ENCODE data around the gene SCFD2. TPM values are rescaled to one million over a fixed set of nuclear protein-coding genes. Genes with fewer than 3 reads are reported as not detected.

SCFD2 gene
- total RNA-seq, 1 experiment from 2014 or later = 12.4 TPM

- TF ChIP-seq ARID4B (CRISPR knock-in tag; IDR thresholded peaks at IDR 0.05; ENCODE audit: borderline replicate concordance) = no peak
- TF ChIP-seq ELF4 (CRISPR knock-in tag; IDR thresholded peaks at IDR 0.05; ENCODE audit: low read depth) = no peak
- TF ChIP-seq NFE2L1 (CRISPR knock-in tag; IDR thresholded peaks at IDR 0.05) = no peak
- no peak for TF ChIP-seq ZNF121 (CRISPR knock-in tag; IDR thresholded peaks at IDR 0.05)
- TF ChIP-seq, protein P1, sequence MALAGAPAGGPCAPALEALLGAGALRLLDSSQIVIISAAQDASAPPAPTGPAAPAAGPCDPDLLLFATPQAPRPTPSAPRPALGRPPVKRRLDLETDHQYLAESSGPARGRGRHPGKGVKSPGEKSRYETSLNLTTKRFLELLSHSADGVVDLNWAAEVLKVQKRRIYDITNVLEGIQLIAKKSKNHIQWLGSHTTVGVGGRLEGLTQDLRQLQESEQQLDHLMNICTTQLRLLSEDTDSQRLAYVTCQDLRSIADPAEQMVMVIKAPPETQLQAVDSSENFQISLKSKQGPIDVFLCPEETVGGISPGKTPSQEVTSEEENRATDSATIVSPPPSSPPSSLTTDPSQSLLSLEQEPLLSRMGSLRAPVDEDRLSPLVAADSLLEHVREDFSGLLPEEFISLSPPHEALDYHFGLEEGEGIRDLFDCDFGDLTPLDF (CRISPR knock-in tag; IDR thresholded peaks at IDR 0.05) = no peak
- TF ChIP-seq SOX15 (CRISPR knock-in tag; IDR thresholded peaks at IDR 0.05) = no peak
- no peak for TF ChIP-seq ZSCAN18 (CRISPR knock-in tag; IDR thresholded peaks at IDR 0.05)
- TF ChIP-seq GRHL2 (CRISPR knock-in tag; IDR thresholded peaks at IDR 0.05; ENCODE audit: insufficient replicate concordance, severe bottlenecking) = no peak
- TF ChIP-seq TEAD4 (CRISPR knock-in tag; IDR thresholded peaks at IDR 0.05) = no peak
These were observed 367.4 kb downstream of the SCFD2 start (continued) for GRCh38 chr4:52998413-52998812.

DNA sequence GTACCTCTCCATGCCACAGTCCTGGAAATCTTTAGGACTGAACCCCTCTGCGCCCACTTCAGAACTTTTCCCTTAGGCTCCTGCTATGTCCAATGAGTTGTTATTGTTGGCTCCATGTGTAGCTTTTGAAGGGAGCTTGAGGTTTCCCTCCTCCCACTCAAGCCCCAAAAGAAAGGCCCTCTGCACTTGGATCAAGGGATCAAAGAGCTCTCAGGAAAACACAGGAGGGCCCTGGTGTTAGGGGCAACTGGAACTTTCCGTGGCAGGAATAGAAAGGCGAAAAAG lies 368.8 kb downstream of the SCFD2 start:
- ChIA-PET CTCF (interaction anchor here (1.0 to 1.4 kb wide), 2 partner anchors 11 to 1237 kb away, joined by 7 to 8 read pairs; no protein-coding TSS in a partner anchor), POLR2A (no interaction called here)
- peaks cover 8% of the 10 kb centered on the region for H3K36me3 Mint-ChIP-seq
- DNase-seq (ENCODE audit: low spot score) = no peak
- no peak overlapping the region for H3K4me3 Mint-ChIP-seq
- H3K27ac Mint-ChIP-seq = no peak overlapping the region
- peaks cover 13% of the 10 kb centered on the region for H3K9me3 Mint-ChIP-seq
- no peaks in the 10 kb centered on the region for H3K27me3 Mint-ChIP-seq (ENCODE audit: low read depth)
- ATAC-seq = no peak
- TF ChIP-seq GTF2I (CRISPR knock-in tag; conservative IDR thresholded peaks at IDR 0.05) (no peak), ZNF671 (CRISPR knock-in tag; IDR thresholded peaks at IDR 0.05) (no peak), NR3C1 (CRISPR knock-in tag; conservative IDR thresholded peaks at IDR 0.05; ENCODE audit: low read depth) (no peak), ZNF232 (CRISPR knock-in tag; IDR thresholded peaks at IDR 0.05) (no peak)
- H3K4me1 Mint-ChIP-seq = no peaks in the 10 kb centered on the region

DNA sequence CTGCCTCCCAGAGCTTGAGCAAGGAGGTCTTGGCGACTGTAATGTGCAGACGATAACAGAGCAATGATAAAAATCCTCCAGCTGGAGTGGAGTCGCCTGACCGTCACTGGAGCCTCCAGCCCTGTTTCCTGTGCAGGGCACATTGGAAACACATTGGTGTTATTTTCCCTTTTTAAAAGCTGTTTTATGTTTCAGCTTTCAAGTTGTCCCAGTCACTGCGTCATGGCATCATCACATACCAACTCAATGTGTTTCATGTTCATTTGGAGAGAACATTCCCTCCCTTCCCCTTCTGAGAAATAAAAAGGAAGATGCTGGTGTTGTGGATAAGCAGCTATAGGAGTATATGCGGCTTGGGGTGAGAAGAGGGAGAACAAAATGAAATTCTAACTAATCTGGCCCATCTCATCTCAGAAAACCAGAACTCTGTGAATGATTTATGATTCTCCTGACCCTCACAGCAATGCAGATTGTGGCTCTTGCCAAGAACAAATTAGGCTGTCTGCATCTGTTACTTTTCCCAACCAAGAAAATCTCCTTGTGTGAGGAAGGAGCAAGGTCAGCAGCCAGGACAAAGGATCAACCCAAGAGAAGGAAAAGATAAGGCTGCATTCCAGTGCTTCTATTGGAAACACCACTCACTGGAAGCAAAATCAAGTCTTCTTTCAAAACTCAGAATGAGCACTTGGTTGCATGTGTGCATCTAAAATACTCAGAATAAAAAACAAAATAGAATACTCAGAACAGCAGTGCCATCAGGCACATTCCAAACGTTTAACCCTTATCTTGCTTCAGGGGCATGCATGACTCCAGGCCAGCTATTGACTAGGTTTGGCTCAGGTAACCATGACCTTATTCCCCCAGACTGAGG lies 369.4 kb downstream of the SCFD2 start:
- Mint-ChIP-seq H3K27ac (no peak overlapping the region), H3K4me1 (no peaks in the 10 kb centered on the region)
- TF ChIP-seq, protein P2, sequence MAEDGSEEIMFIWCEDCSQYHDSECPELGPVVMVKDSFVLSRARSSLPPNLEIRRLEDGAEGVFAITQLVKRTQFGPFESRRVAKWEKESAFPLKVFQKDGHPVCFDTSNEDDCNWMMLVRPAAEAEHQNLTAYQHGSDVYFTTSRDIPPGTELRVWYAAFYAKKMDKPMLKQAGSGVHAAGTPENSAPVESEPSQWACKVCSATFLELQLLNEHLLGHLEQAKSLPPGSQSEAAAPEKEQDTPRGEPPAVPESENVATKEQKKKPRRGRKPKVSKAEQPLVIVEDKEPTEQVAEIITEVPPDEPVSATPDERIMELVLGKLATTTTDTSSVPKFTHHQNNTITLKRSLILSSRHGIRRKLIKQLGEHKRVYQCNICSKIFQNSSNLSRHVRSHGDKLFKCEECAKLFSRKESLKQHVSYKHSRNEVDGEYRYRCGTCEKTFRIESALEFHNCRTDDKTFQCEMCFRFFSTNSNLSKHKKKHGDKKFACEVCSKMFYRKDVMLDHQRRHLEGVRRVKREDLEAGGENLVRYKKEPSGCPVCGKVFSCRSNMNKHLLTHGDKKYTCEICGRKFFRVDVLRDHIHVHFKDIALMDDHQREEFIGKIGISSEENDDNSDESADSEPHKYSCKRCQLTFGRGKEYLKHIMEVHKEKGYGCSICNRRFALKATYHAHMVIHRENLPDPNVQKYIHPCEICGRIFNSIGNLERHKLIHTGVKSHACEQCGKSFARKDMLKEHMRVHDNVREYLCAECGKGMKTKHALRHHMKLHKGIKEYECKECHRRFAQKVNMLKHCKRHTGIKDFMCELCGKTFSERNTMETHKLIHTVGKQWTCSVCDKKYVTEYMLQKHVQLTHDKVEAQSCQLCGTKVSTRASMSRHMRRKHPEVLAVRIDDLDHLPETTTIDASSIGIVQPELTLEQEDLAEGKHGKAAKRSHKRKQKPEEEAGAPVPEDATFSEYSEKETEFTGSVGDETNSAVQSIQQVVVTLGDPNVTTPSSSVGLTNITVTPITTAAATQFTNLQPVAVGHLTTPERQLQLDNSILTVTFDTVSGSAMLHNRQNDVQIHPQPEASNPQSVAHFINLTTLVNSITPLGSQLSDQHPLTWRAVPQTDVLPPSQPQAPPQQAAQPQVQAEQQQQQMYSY (CRISPR knock-in tag; IDR thresholded peaks at IDR 0.05) = no peak
- TF ChIP-seq ATF2 (CRISPR knock-in tag; IDR thresholded peaks at IDR 0.05; ENCODE audit: borderline replicate concordance, low read depth) = no peak
- TF ChIP-seq, protein P3, sequence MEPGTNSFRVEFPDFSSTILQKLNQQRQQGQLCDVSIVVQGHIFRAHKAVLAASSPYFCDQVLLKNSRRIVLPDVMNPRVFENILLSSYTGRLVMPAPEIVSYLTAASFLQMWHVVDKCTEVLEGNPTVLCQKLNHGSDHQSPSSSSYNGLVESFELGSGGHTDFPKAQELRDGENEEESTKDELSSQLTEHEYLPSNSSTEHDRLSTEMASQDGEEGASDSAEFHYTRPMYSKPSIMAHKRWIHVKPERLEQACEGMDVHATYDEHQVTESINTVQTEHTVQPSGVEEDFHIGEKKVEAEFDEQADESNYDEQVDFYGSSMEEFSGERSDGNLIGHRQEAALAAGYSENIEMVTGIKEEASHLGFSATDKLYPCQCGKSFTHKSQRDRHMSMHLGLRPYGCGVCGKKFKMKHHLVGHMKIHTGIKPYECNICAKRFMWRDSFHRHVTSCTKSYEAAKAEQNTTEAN (CRISPR knock-in tag; IDR thresholded peaks at IDR 0.05) = no peak
- TF ChIP-seq ZNF416 (CRISPR knock-in tag; IDR thresholded peaks at IDR 0.05) = no peak
- TF ChIP-seq JAZF1 (CRISPR knock-in tag; IDR thresholded peaks at IDR 0.05) = no peak
- TF ChIP-seq ZMAT4 (CRISPR knock-in tag; IDR thresholded peaks at IDR 0.05) = no peak

More for the DNA sequence above, 369.4 kb downstream of the SCFD2 start:
- no peak overlapping the region for H3K4me3 Mint-ChIP-seq
- POLR2A ChIA-PET = no interaction called here
- CTCF ChIA-PET = interaction anchor here (0.7 to 1.4 kb wide), 3 partner anchors 10 to 1237 kb away, joined by 3 to 8 read pairs (median 7); no protein-coding TSS in a partner anchor
- no peak for DNase-seq (ENCODE audit: low spot score)
- no peaks in the 10 kb centered on the region for H3K27me3 Mint-ChIP-seq (ENCODE audit: low read depth)
- peaks cover 13% of the 10 kb centered on the region for H3K36me3 Mint-ChIP-seq
- H3K9me3 Mint-ChIP-seq = peaks cover 18% of the 10 kb centered on the region
- no peak for ATAC-seq

Data from WTC11 (cell line).